ENCODE data around the gene PCGF3. TPM values are rescaled to one million over a fixed set of nuclear protein-coding genes. Genes with fewer than 3 reads are reported as not detected.

Gene PCGF3
- total RNA-seq, 2 experiments from 2014 or later: 51.5 to 52.1 TPM

Other genes starting within 250 kb of the PCGF3 start
- gene ZNF721, start 206.7 kb upstream of the PCGF3 start, total RNA-seq: 10 to 100 TPM; 34.5 to 38.1 TPM
- gene PIGG, start 206.6 kb upstream of the PCGF3 start, total RNA-seq: 10 to 100 TPM; 55.1 to 56.8 TPM
- gene TMEM271, start 129.5 kb upstream of the PCGF3 start, total RNA-seq: not detected
- gene PDE6B, start 80.3 kb upstream of the PCGF3 start, total RNA-seq: 10 to 100 TPM; 13.3 to 16.4 TPM
- gene ATP5ME, start 31.6 kb upstream of the PCGF3 start, total RNA-seq: 100 to 1,000 TPM; 205 TPM
- 10 to 100 TPM; 14.0 to 16.2 TPM for gene MYL5, start 31.3 kb upstream of the PCGF3 start, total RNA-seq
- under 1 TPM in 1 of 2 experiments, not detected in 1; 0.40 TPM for gene SLC49A3, start 16.7 kb upstream of the PCGF3 start, total RNA-seq
- 1 to 10 TPM; 2.5 to 3.0 TPM for gene CPLX1, start 120.3 kb downstream of the PCGF3 start, total RNA-seq
- 100 to 1,000 TPM; 139 to 156 TPM for gene GAK, start 226.5 kb downstream of the PCGF3 start, total RNA-seq
- 10 to 100 TPM; 24.1 to 28.8 TPM for gene TMEM175, start 226.6 kb downstream of the PCGF3 start, total RNA-seq